ENCODE measurements around the gene RCN2.

DNA sequence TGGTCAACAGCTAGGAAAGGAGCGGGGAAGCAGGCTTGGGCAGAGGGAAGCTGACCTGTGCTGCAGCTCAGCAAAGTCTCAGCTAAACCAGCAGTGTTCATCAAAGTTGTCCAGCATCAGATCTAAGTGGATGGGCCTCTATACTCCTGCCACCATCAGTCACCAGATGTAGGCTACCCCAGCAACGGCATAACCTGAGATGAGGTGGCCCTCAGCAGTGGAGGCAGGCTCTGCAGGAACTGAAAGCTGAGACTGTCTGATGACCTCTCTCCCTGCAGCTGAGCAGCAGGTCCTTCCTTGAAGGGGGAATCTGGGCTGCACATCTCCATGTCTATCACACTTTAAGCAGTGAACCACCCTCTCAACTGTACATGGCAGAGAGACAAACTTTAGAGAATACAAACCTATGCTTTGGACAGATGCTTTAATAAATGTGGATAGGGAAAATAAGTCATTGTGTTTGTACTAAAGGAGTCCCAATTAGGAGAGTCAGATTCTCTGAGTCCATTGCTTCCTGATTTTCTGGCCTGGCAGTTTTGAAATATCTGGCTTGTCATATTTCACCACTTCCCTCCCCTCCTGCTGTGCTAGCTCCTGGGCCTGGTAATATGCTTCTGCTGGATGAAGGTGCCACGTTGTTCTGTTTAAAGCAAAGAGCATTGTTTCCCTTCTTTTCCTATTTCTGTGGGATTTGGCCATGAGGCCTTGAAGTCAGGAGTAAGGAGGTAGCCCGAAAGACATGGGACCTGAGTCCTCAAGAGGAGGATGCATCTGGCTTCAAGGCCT lies 52.2 kb downstream of the RCN2 start:
- TF ChIP-seq POLR2A (IDR thresholded peaks at IDR 0.05; ENCODE audit: low read depth, low read length) = no peak
- TF ChIP-seq PAX5 (IDR thresholded peaks at IDR 0.05; ENCODE audit: insufficient read depth, low read length, severe bottlenecking) = no peak
- TF ChIP-seq TAF1 (IDR thresholded peaks at IDR 0.05; ENCODE audit: low read depth, low read length) = no peak
- TF ChIP-seq POLR2AphosphoS5 (IDR thresholded peaks at IDR 0.05; ENCODE audit: low read depth, low read length) = no peak
- no peak for TF ChIP-seq POU2F2 (IDR thresholded peaks at IDR 0.05; ENCODE audit: low read depth, low read length)
- peak; percentile 69 for TF ChIP-seq SPI1 (IDR thresholded peaks at IDR 0.05; ENCODE audit: low read depth, low read length)
